IgD-negative memory B cell (primary cell): ENCODE measurements around the gene SNIP1. TPM values are rescaled to one million over a fixed set of nuclear protein-coding genes. Genes with fewer than 3 reads are reported as not detected.
A peak's percentile ranks its signal among the peaks of the same experiment; 100 is the strongest.
"Not testable (repeated sequence)": the region's sequence is repeated elsewhere in the genome, so short reads cannot be mapped to it uniquely, and the experiment has no call there.

ENCODE experiments used
- H3K27ac Mint-ChIP-seq, 3 donors: one replicate each; pipeline ENCODE4 v1.8.0; 2020 to 2022; ENCODE audit warnings: mild to moderate bottlenecking in 3 of 3, mixed read lengths in 3 of 3, moderate library complexity in 1 of 3
- H3K27me3 Mint-ChIP-seq: one replicate; pipeline ENCODE4 v1.8.0; 2021; ENCODE audit warnings: mixed read lengths
- H3K36me3 Mint-ChIP-seq: one replicate; pipeline ENCODE4 v1.8.0; 2020; ENCODE audit warnings: mild to moderate bottlenecking, mixed read lengths
- H3K4me1 Mint-ChIP-seq, 3 donors: one replicate each; pipeline ENCODE4 v1.8.0; 2020 to 2022; ENCODE audit warnings: mixed read lengths in 3 of 3, mild to moderate bottlenecking in 1 of 3
- H3K4me3 Mint-ChIP-seq, 4 donors: one replicate each; pipeline ENCODE4 v1.8.0; 2020 to 2022; ENCODE audit warnings: mild to moderate bottlenecking in 4 of 4, mixed read lengths in 4 of 4, moderate library complexity in 3 of 4
- H3K9me3 Mint-ChIP-seq, 3 donors: one replicate each; pipeline ENCODE4 v1.8.0; 2020 to 2021; ENCODE audit warnings: mixed read lengths in 3 of 3, mild to moderate bottlenecking in 1 of 3
- polyA plus RNA-seq: library from polyadenylated mRNA; unstranded; fragments of 300-500 nt; fragmentation: Illumina TruSeq; gene quantifications from one replicate; pipeline ENCODE4 v1.2.3, GENCODE V29; 2021

SNIP1 gene
- polyA plus RNA-seq, 1 donor from 2014 or later = 7.3 TPM

- Mint-ChIP-seq H3K9me3 (no peaks in the 10 kb centered on the region), H3K4me3 (no peak overlapping the region), H3K36me3 (peaks cover 9% of the 10 kb centered on the region), H3K27ac (peak overlapping the region in 1 of 3 donors; percentile 64), H3K27me3 (no peaks in the 10 kb centered on the region), H3K4me1 (peaks cover 22 to 25% (median 25%) of the 10 kb centered on the region in 3 donors)
Measured at GRCh38 chr1:37506740-37507139, 47.4 kb downstream of the SNIP1 start.

GRCh38 chr1:37502791-37503190 is 51.3 kb downstream of the SNIP1 start:
- not testable (repeated sequence) for H3K9me3 Mint-ChIP-seq, H3K36me3 Mint-ChIP-seq, H3K27ac Mint-ChIP-seq, H3K27me3 Mint-ChIP-seq, H3K4me3 Mint-ChIP-seq
- peaks cover 9 to 15% (median 10%) of the 10 kb centered on the region in 3 donors for H3K4me1 Mint-ChIP-seq

GRCh38 chr1:37502104-37502503 is 52.0 kb downstream of the SNIP1 start:
- Mint-ChIP-seq H3K27ac (no peak overlapping the region), H3K4me3 (no peak overlapping the region), H3K27me3 (no peaks in the 10 kb centered on the region), H3K4me1 (peaks cover 4 to 8% (median 5%) of the 10 kb centered on the region in 3 donors), H3K9me3 (no peaks in the 10 kb centered on the region), H3K36me3 (peaks cover 2% of the 10 kb centered on the region)

DNA sequence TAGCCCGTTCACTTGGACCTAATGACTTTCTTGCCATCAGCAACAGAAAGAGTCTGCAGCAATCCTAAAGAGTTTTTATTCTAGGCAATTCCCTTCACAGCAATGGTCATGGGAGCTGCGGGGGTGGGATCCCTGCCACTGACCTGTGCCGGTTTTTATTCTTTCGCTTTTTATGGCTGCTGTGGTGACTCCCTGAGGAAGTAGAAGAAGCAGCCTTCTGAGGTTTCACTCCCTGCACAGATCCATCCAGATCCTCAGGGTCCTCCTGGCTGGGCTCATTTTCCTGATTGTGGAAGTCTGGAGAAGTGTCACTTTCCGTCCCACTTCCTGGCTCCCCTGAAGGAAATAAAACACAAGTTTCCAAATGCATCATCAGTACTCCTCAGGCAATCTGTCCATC is 52.4 kb downstream of the SNIP1 start:
- Mint-ChIP-seq H3K9me3 (no peaks in the 10 kb centered on the region), H3K4me1 (peaks cover 4 to 8% (median 5%) of the 10 kb centered on the region in 3 donors), H3K27me3 (no peaks in the 10 kb centered on the region), H3K36me3 (peaks cover 2% of the 10 kb centered on the region), H3K4me3 (no peak overlapping the region), H3K27ac (no peak overlapping the region)

GRCh38 chr1:37498872-37499617 is 55.0 kb downstream of the SNIP1 start:
- H3K4me3 Mint-ChIP-seq = peak overlapping the region in 1 of 4 donors; percentile 5
- H3K36me3 Mint-ChIP-seq = no peaks in the 10 kb centered on the region
- no peak overlapping the region for H3K27ac Mint-ChIP-seq
- H3K4me1 Mint-ChIP-seq = peaks cover 0 to 8% (median 2%) of the 10 kb centered on the region in 3 donors
- H3K27me3 Mint-ChIP-seq = no peaks in the 10 kb centered on the region
- no peaks in the 10 kb centered on the region for H3K9me3 Mint-ChIP-seq

GRCh38 chr1:37497832-37498231 is 56.3 kb downstream of the SNIP1 start:
- H3K36me3 Mint-ChIP-seq = peaks cover 6% of the 10 kb centered on the region

GRCh38 chr1:37495875-37496274 is 58.2 kb downstream of the SNIP1 start:
- no peaks in the 10 kb centered on the region for H3K9me3 Mint-ChIP-seq
- no peak overlapping the region for H3K4me3 Mint-ChIP-seq
- peaks cover 6% of the 10 kb centered on the region for H3K36me3 Mint-ChIP-seq
- H3K27me3 Mint-ChIP-seq = no peaks in the 10 kb centered on the region
- peaks cover 0 to 7% (median 2%) of the 10 kb centered on the region in 3 donors for H3K4me1 Mint-ChIP-seq
- no peak overlapping the region for H3K27ac Mint-ChIP-seq

More at GRCh38 chr1:37497832-37498231, 56.3 kb downstream of the SNIP1 start:
- no peaks in the 10 kb centered on the region for H3K9me3 Mint-ChIP-seq
- H3K27ac Mint-ChIP-seq = no peak overlapping the region
- no peak overlapping the region for H3K4me3 Mint-ChIP-seq
- peaks cover 0 to 7% (median 2%) of the 10 kb centered on the region in 3 donors for H3K4me1 Mint-ChIP-seq
- no peaks in the 10 kb centered on the region for H3K27me3 Mint-ChIP-seq

DNA sequence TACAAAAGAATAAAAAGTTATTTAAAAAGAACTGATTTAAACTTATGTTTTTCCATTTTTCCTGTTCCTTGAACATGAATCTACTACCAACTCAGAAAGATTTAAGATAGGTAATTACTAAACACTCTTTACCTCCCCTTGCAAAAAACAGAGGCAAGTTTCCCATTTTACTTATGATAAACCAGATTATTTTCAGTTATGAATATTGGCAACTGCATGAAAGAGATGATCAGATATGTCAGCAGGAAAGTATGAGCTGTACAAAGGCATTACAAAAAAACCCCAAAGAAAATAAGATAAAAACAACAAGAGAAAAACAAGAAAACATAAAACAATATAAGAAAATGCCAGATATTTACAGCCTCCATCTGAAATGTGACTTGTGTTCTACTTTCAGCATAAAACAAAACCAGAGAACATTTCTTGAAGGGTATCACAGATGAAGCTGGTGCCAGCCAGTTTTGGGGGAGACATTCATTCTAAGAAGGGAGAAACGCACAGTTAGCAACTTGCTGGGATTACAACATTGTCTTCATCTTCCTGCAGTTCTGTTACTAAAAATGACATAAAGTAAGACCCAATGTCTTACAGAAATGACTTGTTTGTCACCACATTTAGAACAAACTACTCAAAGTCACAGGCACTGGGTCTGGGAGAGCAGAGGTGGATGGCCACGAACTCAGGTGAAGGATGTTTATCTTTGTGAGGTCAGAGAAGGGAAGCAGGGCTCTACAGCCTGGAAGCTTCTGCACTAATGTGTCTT is 60.6 kb downstream of the SNIP1 start:
- peak overlapping the region in 1 of 4 donors; percentile 24 for H3K4me3 Mint-ChIP-seq
- peaks cover 0 to 6% (median 2%) of the 10 kb centered on the region in 3 donors for H3K4me1 Mint-ChIP-seq
- H3K27ac Mint-ChIP-seq = peak overlapping the region in 1 of 3 donors; percentile 80
- no peaks in the 10 kb centered on the region for H3K27me3 Mint-ChIP-seq
- peaks cover 6% of the 10 kb centered on the region for H3K36me3 Mint-ChIP-seq
- no peaks in the 10 kb centered on the region for H3K9me3 Mint-ChIP-seq

DNA sequence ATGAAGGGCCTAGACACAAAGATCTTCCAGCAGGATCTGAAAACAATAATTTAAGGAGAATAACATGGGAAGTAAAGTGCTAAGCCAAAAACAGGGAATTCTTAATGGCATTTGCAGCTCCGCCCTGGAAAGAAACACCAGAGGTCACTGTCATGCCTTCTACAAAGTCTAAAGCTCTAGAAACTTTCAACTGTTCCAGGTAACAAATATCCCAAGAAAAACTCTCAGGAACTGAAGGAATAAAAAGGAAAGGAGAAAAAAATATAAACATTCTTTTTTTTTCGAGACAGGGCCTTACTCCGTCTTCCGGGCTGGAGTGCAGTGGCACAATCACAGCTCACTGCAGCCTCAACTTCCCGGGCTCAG is 66.5 kb downstream of the SNIP1 start:
- H3K27me3 Mint-ChIP-seq = no peaks in the 10 kb centered on the region
- H3K4me3 Mint-ChIP-seq = no peak overlapping the region
- H3K36me3 Mint-ChIP-seq = no peaks in the 10 kb centered on the region
- H3K27ac Mint-ChIP-seq = peak overlapping the region in 1 of 3 donors; percentile 52
- no peaks in the 10 kb centered on the region for H3K9me3 Mint-ChIP-seq
- H3K4me1 Mint-ChIP-seq = peaks cover 4 to 16% (median 13%) of the 10 kb centered on the region in 3 donors

GRCh38 chr1:37486680-37487618 is 67.1 kb downstream of the SNIP1 start:
- peak overlapping the region in 1 of 4 donors; percentile 60 for H3K4me3 Mint-ChIP-seq

DNA sequence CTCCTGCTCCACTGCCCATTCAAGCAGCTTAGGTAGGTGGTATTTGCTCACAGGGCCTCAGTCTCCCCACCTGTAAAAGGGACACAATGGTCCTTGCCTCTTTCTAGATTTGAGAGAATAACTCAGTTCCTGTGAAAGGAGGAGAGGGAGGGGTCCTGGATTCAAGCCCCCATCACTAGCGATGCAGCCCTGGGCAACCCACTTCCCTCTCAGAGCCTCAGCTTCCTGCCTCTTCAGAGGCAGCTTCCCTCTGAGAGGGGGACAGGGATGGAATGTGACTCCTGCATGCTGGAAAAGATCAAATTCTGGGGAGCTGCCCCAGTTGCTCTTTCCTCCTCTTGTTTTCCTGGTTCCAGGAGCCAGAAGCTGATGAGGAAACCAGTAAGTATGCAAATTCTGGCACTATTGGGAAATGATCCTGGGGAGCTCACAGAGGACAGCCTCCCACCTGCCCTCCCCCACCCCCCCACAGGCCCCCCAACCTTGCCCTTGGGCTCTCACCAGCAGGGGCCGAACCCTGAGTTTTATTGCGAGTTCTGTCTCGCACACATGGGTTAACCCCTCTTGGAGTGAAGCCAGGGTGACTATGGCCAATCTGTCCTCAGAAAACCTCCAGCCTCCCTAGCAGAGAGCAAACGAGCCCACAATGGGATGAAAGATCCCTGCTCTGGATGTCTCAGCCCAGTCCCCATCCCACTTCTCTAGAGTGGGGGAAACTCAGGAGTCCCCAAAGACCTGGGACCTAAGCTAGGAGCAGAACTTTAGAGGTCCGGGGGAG is 68.0 kb downstream of the SNIP1 start:
- H3K27ac Mint-ChIP-seq = peak overlapping the region; percentile 62 to 88 (median 84)
- H3K4me3 Mint-ChIP-seq = no peak overlapping the region
- H3K4me1 Mint-ChIP-seq = peaks cover 4 to 16% (median 13%) of the 10 kb centered on the region in 3 donors
- no peaks in the 10 kb centered on the region for H3K36me3 Mint-ChIP-seq
- H3K27me3 Mint-ChIP-seq = no peaks in the 10 kb centered on the region
- H3K9me3 Mint-ChIP-seq = no peaks in the 10 kb centered on the region

More at GRCh38 chr1:37486680-37487618, 67.1 kb downstream of the SNIP1 start:
- Mint-ChIP-seq H3K4me1 (peaks cover 4 to 16% (median 13%) of the 10 kb centered on the region in 3 donors), H3K9me3 (no peaks in the 10 kb centered on the region), H3K27me3 (no peaks in the 10 kb centered on the region), H3K36me3 (no peaks in the 10 kb centered on the region), H3K27ac (peak overlapping the region; percentile 52 to 88 (median 80))
